GM10248 (cell line): ENCODE data around the gene RNF115.

Experiments used
- CTCF ChIA-PET: fragments of 300-600 bp; sonication (Branson Sonifier 250); formaldehyde crosslinking; extraction: SDS; loops from one replicate; lab custom pipeline; 2021; ENCODE audit warnings: antibody characterized with exemption; lab: Yijun Ruan, JAX
- POLR2A ChIA-PET: fragments of 350-650 bp; sonication (Branson Sonifier 250); formaldehyde crosslinking; extraction: SDS; loops from one replicate; lab custom pipeline; 2020; ENCODE audit warnings: antibody characterized with exemption; lab: Yijun Ruan, JAX
- DNase-seq: peaks from one replicate; pipeline ENCODE4 v3.0.0; 2012; ENCODE audit errors: extremely low spot score
- TF ChIP-seq, protein P1 (sequence below): IDR thresholded peaks from 2 replicates; pipeline ENCODE4 v1.5.1; 2012; ENCODE audit warnings: mild to moderate bottlenecking, low read depth; ENCODE audit errors: extremely low read depth, missing control alignments, control extremely low read depth

RNF115 gene

DNA sequence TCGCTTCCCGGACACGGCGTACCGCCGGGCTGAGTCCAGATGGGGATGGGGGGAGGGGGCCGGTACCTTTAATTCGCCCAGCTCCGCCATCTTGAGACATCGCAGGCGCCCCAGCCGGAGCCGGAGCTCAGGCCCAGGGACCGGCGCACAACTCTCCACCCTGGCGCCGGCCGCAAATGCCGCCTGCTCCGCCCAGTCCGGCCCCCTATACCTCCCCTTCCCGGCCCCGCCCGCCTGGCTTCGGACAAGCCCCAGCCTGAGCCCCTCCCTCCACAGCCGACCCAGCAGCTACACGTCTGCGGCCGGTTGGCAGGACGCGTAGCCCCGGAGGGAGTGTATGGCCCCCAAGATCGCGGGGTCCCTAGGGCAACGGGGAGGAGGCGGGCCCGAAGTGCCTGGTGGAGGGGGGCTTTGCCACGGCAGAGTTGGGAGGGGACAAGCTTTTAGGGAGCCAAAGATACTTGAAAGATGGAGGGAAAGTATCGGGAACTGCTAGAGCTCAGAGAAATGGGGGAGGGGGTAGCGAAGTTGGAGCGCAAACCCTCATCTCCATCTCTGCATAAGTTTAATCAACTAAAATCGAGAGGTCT lies 35.1 kb upstream of the RNF115 start, which contains the start of gene PIAS3:
PIAS3 (minus strand) TSS at position 181 of the 590 bp plus-strand sequence; CDS start at position 90, 91 bp downstream.
- peak; percentile 97 for DNase-seq
- TF ChIP-seq, protein P1, sequence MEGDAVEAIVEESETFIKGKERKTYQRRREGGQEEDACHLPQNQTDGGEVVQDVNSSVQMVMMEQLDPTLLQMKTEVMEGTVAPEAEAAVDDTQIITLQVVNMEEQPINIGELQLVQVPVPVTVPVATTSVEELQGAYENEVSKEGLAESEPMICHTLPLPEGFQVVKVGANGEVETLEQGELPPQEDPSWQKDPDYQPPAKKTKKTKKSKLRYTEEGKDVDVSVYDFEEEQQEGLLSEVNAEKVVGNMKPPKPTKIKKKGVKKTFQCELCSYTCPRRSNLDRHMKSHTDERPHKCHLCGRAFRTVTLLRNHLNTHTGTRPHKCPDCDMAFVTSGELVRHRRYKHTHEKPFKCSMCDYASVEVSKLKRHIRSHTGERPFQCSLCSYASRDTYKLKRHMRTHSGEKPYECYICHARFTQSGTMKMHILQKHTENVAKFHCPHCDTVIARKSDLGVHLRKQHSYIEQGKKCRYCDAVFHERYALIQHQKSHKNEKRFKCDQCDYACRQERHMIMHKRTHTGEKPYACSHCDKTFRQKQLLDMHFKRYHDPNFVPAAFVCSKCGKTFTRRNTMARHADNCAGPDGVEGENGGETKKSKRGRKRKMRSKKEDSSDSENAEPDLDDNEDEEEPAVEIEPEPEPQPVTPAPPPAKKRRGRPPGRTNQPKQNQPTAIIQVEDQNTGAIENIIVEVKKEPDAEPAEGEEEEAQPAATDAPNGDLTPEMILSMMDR = no peak
- POLR2A ChIA-PET = interaction anchor here (0.6 to 3.0 kb wide), 16 partner anchors 8 to 180 kb away, joined by 3 to 16 read pairs (median 4); partner anchors contain the start of genes LIX1L, NUDT17 and RBM8A
- CTCF ChIA-PET = interaction anchor here (0.9 to 12.5 kb wide), 19 partner anchors 10 to 173 kb away, joined by 3 to 248 read pairs (median 6); partner anchors contain the start of genes ANKRD34A, NUDT17, POLR3C and POLR3GL

DNA sequence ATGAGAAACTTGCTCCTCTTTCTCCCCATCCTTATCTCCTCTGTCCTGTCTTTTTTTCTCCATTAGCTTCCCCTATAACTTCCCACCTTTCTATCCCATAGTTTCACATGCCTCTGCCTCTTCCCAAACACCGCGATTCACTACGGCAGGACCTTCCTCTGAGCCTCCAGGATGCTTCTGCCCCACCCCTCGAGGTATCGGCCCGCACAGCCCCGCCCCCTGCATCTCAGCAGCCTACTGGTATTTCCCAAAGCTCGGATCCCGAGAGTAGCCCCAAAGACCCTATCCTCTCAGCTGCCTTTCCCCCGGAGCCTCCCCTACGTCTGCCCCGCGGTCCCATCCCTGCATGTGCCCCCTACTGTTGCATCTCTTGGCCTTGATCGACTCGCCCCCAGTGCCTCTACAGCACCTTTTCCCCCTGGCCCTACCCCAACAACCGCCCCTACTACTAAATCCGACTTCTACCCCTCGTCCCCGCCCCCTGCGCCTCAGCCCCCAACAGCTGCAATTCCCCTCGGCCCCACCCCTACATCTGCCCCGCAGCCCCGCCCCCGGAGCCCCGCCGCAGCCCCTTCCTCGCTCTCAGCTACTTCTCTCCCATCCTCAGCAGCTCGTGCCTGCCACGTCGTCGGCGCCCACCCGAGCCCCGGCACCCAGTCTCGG lies 34.5 kb upstream of the RNF115 start:
- peak; percentile 73 for DNase-seq
- POLR2A ChIA-PET = interaction anchor here (0.6 to 3.0 kb wide), 11 partner anchors 12 to 186 kb away, joined by 3 to 16 read pairs (median 5); partner anchors contain the start of genes LIX1L, NUDT17 and RBM8A
- CTCF ChIA-PET = interaction anchor here (1.2 to 12.5 kb wide), 17 partner anchors 10 to 173 kb away, joined by 3 to 248 read pairs (median 8); partner anchors contain the start of genes ANKRD34A, NUDT17, POLR3C and POLR3GL
- TF ChIP-seq, protein P1 = no peak

DNA sequence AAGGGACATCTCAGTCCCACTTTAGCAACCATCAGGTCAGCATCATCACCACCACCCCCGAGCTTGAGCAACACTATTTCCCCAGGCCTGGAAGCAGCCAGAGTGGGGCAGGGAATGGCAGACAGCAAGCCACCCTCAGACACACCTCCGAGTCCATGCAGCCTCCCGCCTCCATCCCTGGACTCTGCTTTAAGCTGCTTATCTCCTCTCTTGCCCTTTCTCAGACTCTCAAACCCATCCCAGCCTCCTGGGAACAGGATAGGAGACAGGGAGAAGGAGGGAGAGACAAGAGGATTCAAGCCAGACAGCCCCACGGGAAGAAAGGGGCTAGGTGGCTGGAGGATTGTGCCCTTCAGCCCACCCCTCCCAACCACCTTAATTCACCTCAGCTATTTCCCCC lies 33.3 kb upstream of the RNF115 start:
- TF ChIP-seq, protein P1 = no peak
- DNase-seq = no peak
- CTCF ChIA-PET = interaction anchor here (1.2 to 12.5 kb wide), 6 partner anchors 10 to 122 kb away, joined by 3 to 248 read pairs (median 6); partner anchors contain the start of gene NUDT17
- POLR2A ChIA-PET = interaction anchor here (1.1 to 3.0 kb wide), 2 partner anchors 9 to 12 kb away, joined by 3 to 13 read pairs; partner anchors contain the start of gene NUDT17

DNA sequence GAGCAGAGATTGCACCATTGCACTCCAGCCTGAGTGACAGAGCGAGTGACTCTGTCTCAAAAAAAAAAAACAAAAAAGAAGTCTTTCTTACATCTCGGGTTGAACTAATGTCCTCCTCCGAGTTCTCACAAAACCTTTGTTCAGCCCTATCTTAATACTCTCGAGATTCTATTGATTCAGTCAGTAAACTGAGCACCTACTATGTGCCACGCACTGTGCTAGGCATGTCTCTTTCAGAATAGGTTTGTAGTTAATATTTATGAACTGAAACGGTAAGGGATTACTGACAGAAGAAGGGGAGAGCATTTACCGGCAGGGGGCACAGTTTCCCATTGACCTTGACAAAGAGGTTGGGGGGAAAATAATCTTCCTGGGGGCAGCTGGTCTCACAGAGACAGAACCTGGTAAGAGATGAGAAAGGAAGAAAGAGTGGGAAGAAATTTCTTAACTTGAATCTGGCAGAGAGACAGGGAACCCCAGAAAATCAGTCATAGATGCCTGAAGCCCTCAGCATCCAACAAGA lies 31.6 kb upstream of the RNF115 start:
- DNase-seq = no peak
- POLR2A ChIA-PET = no interaction called here
- TF ChIP-seq, protein P1 = no peak
- CTCF ChIA-PET = interaction anchor here (1.4 to 12.5 kb wide), 2 partner anchors 8 to 36 kb away, joined by 5 to 248 read pairs; partner anchors contain the start of gene NUDT17

DNA sequence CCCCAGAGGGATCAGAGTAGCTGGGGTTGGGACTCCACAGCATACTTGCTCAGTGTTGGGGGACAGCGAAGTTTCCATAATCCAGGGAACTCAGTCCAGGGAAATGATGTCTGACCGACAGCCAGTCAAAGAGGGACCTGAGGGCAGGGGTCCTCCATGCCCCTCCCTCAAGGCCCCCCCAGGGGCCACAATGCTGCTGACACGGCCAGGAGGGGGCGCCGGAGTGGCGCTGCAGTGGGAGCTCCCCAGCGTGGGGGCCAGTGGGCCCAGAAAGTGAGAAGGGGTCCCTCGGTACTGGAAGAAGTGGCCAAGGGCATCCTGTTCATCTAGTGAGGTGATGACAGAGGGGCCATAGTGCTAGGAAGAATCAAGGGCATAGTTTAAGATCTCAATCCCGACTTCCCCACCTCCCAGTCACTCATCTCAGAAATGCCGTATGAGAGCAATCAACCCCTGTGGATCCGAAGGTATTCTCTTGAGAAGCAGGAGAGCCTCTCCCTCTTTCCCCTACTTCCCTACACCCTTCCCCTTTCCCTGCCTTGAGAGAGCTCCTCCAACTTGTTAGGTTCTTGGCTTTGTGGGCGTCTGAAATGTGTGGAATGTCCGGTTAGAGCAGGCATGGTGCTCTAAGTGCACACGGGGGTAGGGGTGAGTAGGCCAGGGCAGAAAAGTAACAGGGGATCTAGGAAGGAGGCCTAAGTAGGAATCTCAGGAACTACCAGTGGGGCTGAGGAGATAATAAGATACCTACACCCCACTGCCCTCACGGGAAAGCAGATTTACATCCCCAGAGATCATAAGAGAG lies 25.7 kb upstream of the RNF115 start:
- TF ChIP-seq, protein P1 = no peak
- ChIA-PET CTCF (interaction anchor here (1.1 to 14.9 kb wide), 8 partner anchors 11 to 128 kb away, joined by 3 to 277 read pairs (median 6); partner anchors contain the start of genes ANKRD35, ITGA10, PIAS3 and POLR3C), POLR2A (no interaction called here)
- DNase-seq = no peak
